NCI-H146 treated with DMSO at 0.1 percent for 48 hours (cell line): ENCODE results near the gene TLE1.
A peak's percentile ranks its signal among the peaks of the same experiment; 100 is the strongest.

ENCODE experiments used
- DNase-seq: peaks from one replicate; lab custom pipeline; 2025; ENCODE audit not compliant: unreplicated experiment; lab: John Stamatoyannopoulos, UW

TLE1 gene

DNA sequence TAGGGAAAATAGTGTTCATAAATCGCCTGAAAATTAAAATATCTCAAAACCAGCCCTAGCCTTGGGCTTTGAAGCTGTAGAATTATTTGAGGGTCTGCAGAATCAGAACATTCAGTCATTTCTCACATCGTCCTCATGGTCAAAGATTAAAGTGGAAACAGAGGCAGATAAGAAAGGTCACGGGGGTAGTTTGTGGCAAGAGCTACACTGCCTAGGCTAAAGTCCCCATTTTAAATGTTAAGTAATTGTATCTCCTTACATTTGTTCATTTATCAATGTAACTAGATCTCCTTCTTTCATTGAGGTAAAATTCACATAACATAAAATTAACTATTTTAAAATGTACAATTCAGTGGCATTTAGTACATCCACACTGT is 139.2 kb downstream of the TLE1 start:
- no peak for DNase-seq

DNA sequence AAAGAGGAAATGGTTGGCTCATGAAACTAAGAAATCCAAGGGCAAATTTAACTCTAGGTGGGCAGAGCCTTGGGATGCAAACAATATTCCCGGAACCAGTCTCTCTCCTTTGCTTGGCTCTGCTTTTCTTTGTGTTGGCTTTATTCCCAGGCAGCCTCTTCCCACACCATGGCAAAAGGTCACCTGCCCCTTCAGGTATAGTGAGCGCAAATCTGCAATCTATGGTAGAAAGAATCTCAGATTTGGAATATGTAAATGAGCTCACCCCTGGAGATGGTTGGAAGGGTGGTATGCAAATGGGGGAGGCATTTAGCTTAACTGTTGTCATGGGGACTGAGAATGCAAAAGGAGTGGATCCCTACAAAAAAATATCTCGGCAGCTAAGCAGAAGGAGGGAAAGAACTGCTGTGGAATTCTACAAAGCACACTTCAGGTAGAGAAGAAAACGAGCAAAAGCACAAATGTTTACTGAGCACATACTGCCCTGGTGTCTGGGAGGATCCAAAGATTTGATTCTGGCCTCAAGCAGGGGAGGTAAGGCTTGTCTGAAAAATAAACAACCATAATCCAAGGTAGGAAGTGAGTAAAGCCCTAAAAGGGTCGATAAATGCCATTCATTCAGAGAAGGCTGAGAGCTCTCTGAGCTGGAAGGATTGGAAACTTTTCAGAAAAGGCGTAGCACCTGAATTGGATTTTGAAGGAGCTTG is 139.7 kb downstream of the TLE1 start:
- DNase-seq: no peak

GRCh38 chr9:81548911-81549310 is 140.4 kb downstream of the TLE1 start:
- no peak for DNase-seq

- no peak for DNase-seq
These were observed 142.9 kb downstream of the TLE1 start for GRCh38 chr9:81546489-81546888.

- no peak for DNase-seq
These were observed 145.7 kb downstream of the TLE1 start for GRCh38 chr9:81543695-81544094.

GRCh38 chr9:81542118-81542889 is 147.0 kb downstream of the TLE1 start:
- no peak for DNase-seq

DNA sequence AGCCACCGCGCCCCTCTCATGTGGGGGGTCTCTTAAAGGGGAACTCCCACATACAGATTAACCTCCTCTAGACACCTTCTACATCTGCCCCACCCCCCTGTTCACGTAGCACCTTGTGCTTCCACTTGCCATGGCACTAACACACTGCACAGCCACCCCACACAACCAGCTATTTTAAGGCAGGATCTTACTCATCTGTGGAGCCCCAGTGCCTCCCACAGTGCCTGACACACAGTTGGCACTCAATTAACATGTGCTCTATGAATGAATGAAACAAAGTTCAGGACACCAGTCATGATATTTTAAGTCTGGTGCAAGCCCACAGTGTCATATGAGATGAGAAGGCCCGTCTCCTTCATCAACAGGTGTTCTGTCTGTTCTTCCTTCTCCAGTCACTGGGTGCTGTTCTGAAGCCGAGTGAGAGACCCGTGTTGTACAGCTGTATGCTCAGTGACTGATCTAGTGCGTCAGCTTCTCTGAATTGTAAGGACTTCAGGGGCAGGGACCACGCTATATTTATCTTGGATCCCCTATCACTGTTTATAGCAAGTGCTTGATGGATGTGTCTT is 149.1 kb downstream of the TLE1 start:
- DNase-seq: no peak

DNA sequence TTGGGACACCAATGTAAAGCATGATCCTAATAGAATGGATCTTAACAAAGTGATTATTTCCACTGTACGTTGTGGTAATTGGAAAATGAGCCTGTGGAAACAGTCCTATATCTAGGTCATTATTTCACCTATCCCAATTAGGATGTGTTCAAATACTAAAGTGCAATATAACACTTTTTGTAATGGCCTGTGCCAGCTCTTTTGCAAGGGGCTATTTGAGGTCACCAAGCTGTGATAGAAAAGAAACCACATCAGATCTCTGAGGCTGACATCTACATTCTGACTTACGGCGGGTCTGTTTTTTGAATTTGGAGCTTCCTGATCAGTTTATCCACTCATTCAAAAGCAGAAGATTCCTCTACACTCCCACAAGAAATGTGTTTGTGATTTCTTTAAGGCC is 150.0 kb downstream of the TLE1 start:
- no peak for DNase-seq

DNA sequence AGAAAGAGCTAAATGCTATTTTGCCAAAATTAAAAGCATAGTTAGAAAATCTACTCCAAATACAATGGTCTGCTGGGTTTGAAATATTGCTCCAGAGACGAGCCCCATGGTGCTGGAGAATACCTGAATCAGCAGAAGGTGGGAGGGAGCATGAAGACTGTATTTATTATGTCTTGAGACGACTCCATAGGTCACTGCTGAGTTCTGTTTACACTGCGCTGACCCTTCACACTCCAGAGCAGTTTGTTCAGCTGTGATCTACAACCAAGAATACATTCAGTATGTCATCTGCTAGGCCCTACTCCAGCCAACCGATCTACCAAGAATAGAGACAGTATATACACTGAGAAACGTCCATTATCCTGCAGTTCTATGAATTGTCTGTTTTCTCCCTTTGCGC is 150.5 kb downstream of the TLE1 start:
- peak; percentile 5 for DNase-seq

DNA sequence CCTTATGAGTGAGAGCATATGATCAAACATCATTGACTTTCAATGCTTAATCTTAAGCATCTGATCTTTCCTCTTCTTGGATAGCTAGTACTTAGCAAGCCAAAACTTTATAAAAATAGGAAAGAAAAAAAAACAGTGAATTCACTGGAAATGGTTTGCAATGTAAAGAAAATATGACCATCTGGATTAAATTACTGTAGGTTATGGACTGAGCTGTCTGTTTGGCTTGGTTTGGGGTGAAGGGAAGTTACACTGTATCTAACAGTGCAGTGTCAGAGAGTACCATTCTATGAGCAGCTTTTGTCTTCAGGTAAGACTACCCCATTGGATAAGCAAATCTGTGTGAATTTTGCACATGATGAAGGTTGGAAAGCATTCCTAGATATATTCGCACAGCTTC is 151.4 kb downstream of the TLE1 start:
- DNase-seq: no peak

DNA sequence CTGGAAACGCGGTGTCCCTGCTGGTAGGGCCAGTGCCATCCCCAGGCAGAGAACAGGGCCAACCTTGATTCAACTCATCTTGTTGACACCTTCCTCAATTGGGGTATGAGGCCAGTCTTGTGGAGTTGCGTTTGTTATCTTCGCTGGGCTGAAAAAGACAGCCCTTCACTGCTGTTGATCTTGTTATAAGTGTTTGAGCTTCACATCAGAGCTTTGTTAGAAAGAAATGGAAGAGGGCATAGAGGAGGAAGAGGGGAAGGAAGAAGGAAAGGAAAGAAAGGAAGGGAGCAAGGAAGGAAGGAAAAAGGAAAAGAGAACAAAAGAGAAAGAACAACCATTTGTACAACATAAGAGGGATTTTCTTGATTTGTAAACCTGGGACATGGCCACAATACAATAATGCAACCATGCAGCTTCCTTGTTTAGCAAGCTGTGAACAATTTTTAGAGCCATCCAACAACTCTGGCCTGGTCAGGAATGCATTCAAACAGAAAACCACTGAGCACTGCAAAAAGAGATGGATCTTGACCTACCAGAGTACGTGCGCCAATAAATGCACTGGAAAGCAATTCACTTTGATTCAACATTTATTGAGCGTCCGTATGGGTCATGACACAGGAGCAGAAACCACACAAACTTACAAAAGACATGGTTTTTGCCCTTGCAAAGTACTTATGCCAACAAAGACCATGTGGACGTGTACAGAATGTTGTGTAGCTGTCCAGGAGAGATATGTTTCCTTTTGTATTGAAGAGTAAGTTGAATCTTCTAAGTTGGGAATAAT is 152.9 kb downstream of the TLE1 start:
- no peak for DNase-seq

DNA sequence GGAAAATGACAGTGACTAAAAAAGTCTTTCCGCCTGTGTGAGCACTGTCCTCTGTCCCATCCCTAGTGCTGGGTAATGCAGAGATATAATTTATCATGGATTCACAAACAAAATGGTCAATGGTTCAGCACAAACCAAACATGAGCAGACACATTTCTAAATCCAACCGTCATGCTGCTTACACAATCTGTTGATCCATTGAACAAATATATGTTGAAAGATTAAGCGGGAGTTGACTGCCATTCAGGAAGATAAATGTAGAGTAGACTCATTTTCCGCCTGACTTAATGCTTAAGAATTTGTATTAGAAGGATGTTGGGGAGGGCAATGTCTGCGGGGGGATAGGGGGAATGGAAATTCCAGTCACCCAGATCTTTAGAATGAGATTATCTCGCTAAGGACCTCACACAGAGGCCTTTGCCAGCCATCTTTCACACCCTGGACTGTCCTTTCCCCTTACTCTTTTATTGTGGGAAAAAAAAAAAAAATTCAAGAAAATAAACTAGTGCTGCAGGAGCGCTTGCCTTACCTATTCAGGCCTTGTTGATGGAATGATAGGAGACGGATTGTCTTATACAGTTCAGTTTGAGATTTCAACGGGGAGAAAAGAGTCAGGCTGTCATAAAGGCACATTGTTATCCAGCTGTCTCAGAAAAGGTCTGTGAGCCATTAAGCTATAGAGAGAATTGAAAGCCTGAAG is 153.7 kb downstream of the TLE1 start:
- DNase-seq: peak; percentile 36

- no peak for DNase-seq
These were observed 155.0 kb downstream of the TLE1 start for GRCh38 chr9:81534138-81534875.
